Neural cell (in vitro differentiated cells): ENCODE results near the gene CORO2A. TPM values are rescaled to one million over a fixed set of nuclear protein-coding genes. Genes with fewer than 3 reads are reported as not detected.

Experiments used
- H2AFZ ChIP-seq: fragments of 200-600, 300-800 bp; sonication (generic), shearing (Covaris generic); 2 replicates; pipeline ENCODE4 v1.6.0; 2014; ENCODE audit warnings: low read depth, mild to moderate bottlenecking, antibody characterized with exemption, low read length, moderate library complexity
- H3F3A ChIP-seq: fragments of 200-600 bp; shearing (Covaris generic); 2 replicates; pipeline ENCODE4 v1.6.1; 2016; ENCODE audit warnings: mild to moderate bottlenecking, moderate library complexity, mixed read lengths, antibody characterized with exemption, low read length; ENCODE audit not compliant: insufficient read depth, poor library complexity, severe bottlenecking
- H3K27ac ChIP-seq: fragments of 200-600, 300-800 bp; sonication (generic), shearing (Covaris generic); 2 replicates; pipeline ENCODE4 v1.5.1; 2014; ENCODE audit warnings: mild to moderate bottlenecking, low read length, moderate library complexity
- H3K27me3 ChIP-seq: fragments of 300-800, 200-600 bp; sonication (generic), shearing (Covaris generic); 2 replicates; pipeline ENCODE4 v1.6.0; 2014; ENCODE audit warnings: mild to moderate bottlenecking, low read depth, low read length, moderate library complexity; ENCODE audit not compliant: insufficient read depth
- H3K36me3 ChIP-seq: fragments of 300-800, 200-600 bp; sonication (generic), shearing (Covaris generic); 2 replicates; pipeline ENCODE4 v1.5.1; 2014; ENCODE audit warnings: mild to moderate bottlenecking, antibody characterized with exemption, low read length, moderate library complexity; ENCODE audit not compliant: insufficient read depth
- H3K4me2 ChIP-seq: fragments of 300-800, 200-600 bp; sonication (generic), shearing (Covaris generic); 2 replicates; pipeline ENCODE4 v1.6.0; 2014; ENCODE audit warnings: mild to moderate bottlenecking, low read length
- H3K4me3 ChIP-seq: fragments of 300-800, 200-600 bp; sonication (generic), shearing (Covaris generic); 2 replicates; pipeline ENCODE4 v1.5.1; 2014; ENCODE audit warnings: mild to moderate bottlenecking, low read length, moderate library complexity
- H3K79me2 ChIP-seq: fragments of 200-600 bp; shearing (Covaris generic); replicated peaks from 2 replicates; pipeline ENCODE4 v1.6.0; 2014; ENCODE audit warnings: mild to moderate bottlenecking, low read length, moderate library complexity; ENCODE audit not compliant: insufficient read depth
- H3K9ac ChIP-seq: fragments of 300-800, 200-600 bp; sonication (generic), shearing (Covaris generic); 2 replicates; pipeline ENCODE4 v1.6.1; 2016; ENCODE audit warnings: mild to moderate bottlenecking, low read length, mixed read lengths
- H3K9me2 ChIP-seq: fragments of 200-600 bp; shearing (Covaris generic); 2 replicates; pipeline ENCODE4 v1.6.1; 2016; ENCODE audit warnings: mild to moderate bottlenecking, low read length, mixed read lengths; ENCODE audit not compliant: insufficient read depth
- H3K9me3 ChIP-seq: fragments of 200-600, 300-800 bp; sonication (generic), shearing (Covaris generic); 2 replicates; pipeline ENCODE4 v1.6.1; 2016; ENCODE audit warnings: mild to moderate bottlenecking, mixed run types, low read length, moderate library complexity, mixed read lengths
- H4K20me1 ChIP-seq: fragments of 200-600 bp; shearing (Covaris generic); 2 replicates; pipeline ENCODE4 v1.6.1; 2016; ENCODE audit warnings: mild to moderate bottlenecking, mixed run types; ENCODE audit not compliant: insufficient read depth
- EP300 ChIP-seq: fragments of 450-650 bp; conservative IDR thresholded peaks from 2 replicates; pipeline ENCODE4 v1.6.1; 2014; ENCODE audit warnings: antibody characterized with exemption, mild to moderate bottlenecking, moderate library complexity; ENCODE audit not compliant: poor library complexity, severe bottlenecking
- EZH2 ChIP-seq: fragments of 200-600, 300-800 bp; shearing (Covaris generic), sonication (generic); IDR thresholded peaks from 2 replicates; pipeline ENCODE4 v1.6.1; 2014; ENCODE audit warnings: antibody characterized with exemption, low read length, borderline replicate concordance, mild to moderate bottlenecking; ENCODE audit not compliant: insufficient read depth, poor library complexity, severe bottlenecking
- MXI1 ChIP-seq: fragments of 450-650 bp; conservative IDR thresholded peaks from 2 replicates; pipeline ENCODE4 v1.6.1; 2014; ENCODE audit warnings: antibody characterized with exemption, mild to moderate bottlenecking; ENCODE audit not compliant: poor library complexity, severe bottlenecking
- POLR2AphosphoS5 ChIP-seq: IDR thresholded peaks from 2 replicates; pipeline ENCODE4 v1.6.1; 2012
- RAD21 ChIP-seq: fragments of 450-650 bp; conservative IDR thresholded peaks from 2 replicates; pipeline ENCODE4 v1.6.1; 2014; ENCODE audit warnings: antibody characterized with exemption, mild to moderate bottlenecking, moderate library complexity
- REST ChIP-seq: IDR thresholded peaks from 2 replicates; pipeline ENCODE4 v1.6.1; 2012; ENCODE audit warnings: borderline replicate concordance
- SMC3 ChIP-seq: fragments of 450-650 bp; conservative IDR thresholded peaks from 2 replicates; pipeline ENCODE4 v1.6.1; 2014; ENCODE audit warnings: antibody characterized with exemption, mild to moderate bottlenecking, moderate library complexity; ENCODE audit not compliant: poor library complexity
- TAF1 ChIP-seq: IDR thresholded peaks from 2 replicates; pipeline ENCODE4 v1.6.1; 2012; ENCODE audit warnings: low read depth
- polyA plus RNA-seq: library from polyadenylated mRNA; depleted of rRNA; stranded (reverse); fragments of >200 nt; gene quantifications from 2 replicates; pipeline ENCODE4 v1.2.3, GENCODE V29; 2014
- TF ChIP-seq, protein P1 (sequence below): fragments of 450-650 bp; IDR thresholded peaks from 2 replicates; pipeline ENCODE4 v1.5.1; 2014; ENCODE audit warnings: antibody characterized with exemption, mild to moderate bottlenecking, moderate library complexity; ENCODE audit not compliant: poor library complexity, severe bottlenecking

Gene CORO2A
- polyA plus RNA-seq, 1 donor from 2014 or later = 1.9 TPM

DNA sequence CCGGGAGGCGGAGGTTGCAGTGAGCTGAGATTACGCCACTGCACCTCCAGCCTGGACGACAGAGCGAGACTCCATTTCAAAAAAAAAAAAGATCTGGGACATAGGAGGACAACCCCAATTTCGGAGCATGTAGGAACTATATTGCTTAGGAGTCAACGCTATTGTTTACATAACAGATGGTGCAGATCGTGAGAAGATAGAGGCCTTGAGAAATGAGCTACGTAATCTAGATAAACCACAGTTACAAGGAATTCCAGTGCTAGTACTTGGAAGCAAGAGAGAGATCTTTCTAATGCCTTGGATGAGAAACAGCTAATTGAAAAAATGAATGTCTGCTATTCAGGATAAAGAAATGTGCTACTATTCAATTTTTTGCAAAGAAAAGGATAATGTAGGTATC is 42.7 kb upstream of the CORO2A start:
- Histone ChIP-seq H2AFZ (no peak overlapping the region), H4K20me1 (no peaks in the 10 kb centered on the region), H3K27me3 (no peaks in the 10 kb centered on the region), H3K36me3 (no peaks in the 10 kb centered on the region), H3K4me3 (no peak overlapping the region), H3F3A (no peaks in the 10 kb centered on the region), H3K9me3 (no peaks in the 10 kb centered on the region), H3K79me2 (no peaks in the 10 kb centered on the region), H3K9me2 (no peaks in the 10 kb centered on the region), H3K4me2 (no peak overlapping the region), H3K9ac (no peak overlapping the region), H3K27ac (no peak overlapping the region)
- TF ChIP-seq SMC3 = no peak
- TF ChIP-seq RAD21 = no peak
- TF ChIP-seq EZH2 = no peak
- TF ChIP-seq POLR2AphosphoS5 = no peak
- TF ChIP-seq REST = no peak
- TF ChIP-seq, protein P1, sequence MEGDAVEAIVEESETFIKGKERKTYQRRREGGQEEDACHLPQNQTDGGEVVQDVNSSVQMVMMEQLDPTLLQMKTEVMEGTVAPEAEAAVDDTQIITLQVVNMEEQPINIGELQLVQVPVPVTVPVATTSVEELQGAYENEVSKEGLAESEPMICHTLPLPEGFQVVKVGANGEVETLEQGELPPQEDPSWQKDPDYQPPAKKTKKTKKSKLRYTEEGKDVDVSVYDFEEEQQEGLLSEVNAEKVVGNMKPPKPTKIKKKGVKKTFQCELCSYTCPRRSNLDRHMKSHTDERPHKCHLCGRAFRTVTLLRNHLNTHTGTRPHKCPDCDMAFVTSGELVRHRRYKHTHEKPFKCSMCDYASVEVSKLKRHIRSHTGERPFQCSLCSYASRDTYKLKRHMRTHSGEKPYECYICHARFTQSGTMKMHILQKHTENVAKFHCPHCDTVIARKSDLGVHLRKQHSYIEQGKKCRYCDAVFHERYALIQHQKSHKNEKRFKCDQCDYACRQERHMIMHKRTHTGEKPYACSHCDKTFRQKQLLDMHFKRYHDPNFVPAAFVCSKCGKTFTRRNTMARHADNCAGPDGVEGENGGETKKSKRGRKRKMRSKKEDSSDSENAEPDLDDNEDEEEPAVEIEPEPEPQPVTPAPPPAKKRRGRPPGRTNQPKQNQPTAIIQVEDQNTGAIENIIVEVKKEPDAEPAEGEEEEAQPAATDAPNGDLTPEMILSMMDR = no peak
- no peak for TF ChIP-seq MXI1
- no peak for TF ChIP-seq EP300
- TF ChIP-seq TAF1 = no peak

DNA sequence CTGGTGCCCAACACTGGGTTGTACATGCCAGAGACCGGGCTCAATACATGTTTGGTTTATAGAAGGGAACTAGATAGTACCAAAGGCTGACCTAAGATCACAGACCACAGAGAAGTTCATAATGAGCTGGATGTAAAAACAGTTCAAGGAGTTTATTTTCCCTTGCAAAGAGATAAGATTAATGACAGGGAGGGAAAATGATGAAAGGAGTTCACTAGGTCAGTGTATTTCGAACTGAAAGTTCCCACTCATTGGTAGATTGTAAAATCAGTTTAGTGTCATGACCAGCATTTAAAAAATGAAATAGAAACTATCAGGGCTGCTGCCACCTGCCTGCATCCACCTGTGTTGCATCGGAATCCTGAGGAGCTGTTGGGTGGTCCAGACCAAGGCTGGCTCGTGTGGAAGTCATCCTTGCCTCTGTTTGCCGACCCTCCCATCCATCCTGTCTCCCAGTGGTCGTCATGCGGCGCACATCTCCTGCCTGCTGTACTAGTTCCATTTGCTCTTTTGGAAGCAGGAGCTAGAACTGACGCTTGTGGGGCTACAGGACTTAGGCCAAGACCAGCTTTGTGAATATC is 41.9 kb upstream of the CORO2A start:
- H3K36me3 ChIP-seq = no peaks in the 10 kb centered on the region
- no peaks in the 10 kb centered on the region for H3K9me3 ChIP-seq
- H3K27me3 ChIP-seq = no peaks in the 10 kb centered on the region
- H4K20me1 ChIP-seq = no peaks in the 10 kb centered on the region
- no peaks in the 10 kb centered on the region for H3K9me2 ChIP-seq
- no peak overlapping the region for H2AFZ ChIP-seq
- no peak for TF ChIP-seq RAD21
- TF ChIP-seq, protein P1 = no peak
- TF ChIP-seq TAF1 = no peak
- no peak for TF ChIP-seq POLR2AphosphoS5
- no peak for TF ChIP-seq EP300
- TF ChIP-seq MXI1 = no peak
- no peak for TF ChIP-seq SMC3
- TF ChIP-seq REST = no peak
- no peak overlapping the region for H3K4me2 ChIP-seq
- no peak overlapping the region for H3K27ac ChIP-seq
- no peak overlapping the region for H3K4me3 ChIP-seq
- H3K9ac ChIP-seq = no peak overlapping the region
- H3K79me2 ChIP-seq = no peaks in the 10 kb centered on the region
- no peaks in the 10 kb centered on the region for H3F3A ChIP-seq
